Measurements from ENCODE around the gene LONRF2.
"Not testable (repeated sequence)": the region's sequence is repeated elsewhere in the genome, so short reads cannot be mapped to it uniquely, and the experiment has no call there.

The LONRF2 gene

DNA sequence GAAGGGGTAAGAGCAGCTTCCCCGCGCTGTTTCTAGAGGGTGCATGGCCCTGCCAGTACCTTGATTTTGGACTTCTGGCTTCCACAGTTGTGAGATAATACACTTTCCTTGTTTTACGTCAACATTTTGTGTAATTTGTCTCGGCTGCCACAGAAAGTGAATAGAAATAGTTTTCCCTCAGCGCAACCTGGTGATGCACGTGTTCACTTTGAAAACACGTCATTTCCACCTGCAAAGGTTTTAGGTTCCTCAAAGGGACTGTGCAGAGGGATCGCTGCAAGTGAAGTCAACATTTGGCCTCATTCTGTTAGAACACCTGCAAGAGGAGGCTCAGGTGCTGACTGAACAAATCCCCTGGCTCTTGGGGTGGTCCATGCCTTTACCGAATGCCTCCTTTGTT, 71.7 kb downstream of the LONRF2 start:
- DNase-seq = no peak

DNA sequence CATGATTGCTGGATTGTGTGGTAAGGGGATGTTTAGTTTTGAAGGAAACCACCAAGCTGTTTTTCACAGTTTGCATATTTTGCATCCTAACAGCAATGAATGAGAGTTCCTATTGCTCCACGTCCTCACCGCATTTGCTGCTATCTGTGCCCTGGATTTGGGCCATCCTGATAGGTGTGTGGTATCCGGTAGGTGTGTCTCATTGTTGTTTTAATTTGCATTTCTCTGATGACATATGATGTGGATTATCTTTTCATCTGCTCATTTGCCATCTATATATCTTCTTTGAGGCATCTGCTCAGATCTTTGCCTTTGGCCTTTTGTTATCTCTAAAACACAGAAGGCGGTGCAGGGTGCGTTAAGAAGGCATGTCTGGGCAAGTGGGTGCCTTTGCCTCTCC, 73.3 kb downstream of the LONRF2 start:
- no peak for DNase-seq

GRCh38 chr2:100248556-100248955, 73.7 kb downstream of the LONRF2 start:
- DNase-seq = not testable (repeated sequence)

- no peak for DNase-seq
Observed at GRCh38 chr2:100248044-100248330, 74.3 kb downstream of the LONRF2 start.

DNA sequence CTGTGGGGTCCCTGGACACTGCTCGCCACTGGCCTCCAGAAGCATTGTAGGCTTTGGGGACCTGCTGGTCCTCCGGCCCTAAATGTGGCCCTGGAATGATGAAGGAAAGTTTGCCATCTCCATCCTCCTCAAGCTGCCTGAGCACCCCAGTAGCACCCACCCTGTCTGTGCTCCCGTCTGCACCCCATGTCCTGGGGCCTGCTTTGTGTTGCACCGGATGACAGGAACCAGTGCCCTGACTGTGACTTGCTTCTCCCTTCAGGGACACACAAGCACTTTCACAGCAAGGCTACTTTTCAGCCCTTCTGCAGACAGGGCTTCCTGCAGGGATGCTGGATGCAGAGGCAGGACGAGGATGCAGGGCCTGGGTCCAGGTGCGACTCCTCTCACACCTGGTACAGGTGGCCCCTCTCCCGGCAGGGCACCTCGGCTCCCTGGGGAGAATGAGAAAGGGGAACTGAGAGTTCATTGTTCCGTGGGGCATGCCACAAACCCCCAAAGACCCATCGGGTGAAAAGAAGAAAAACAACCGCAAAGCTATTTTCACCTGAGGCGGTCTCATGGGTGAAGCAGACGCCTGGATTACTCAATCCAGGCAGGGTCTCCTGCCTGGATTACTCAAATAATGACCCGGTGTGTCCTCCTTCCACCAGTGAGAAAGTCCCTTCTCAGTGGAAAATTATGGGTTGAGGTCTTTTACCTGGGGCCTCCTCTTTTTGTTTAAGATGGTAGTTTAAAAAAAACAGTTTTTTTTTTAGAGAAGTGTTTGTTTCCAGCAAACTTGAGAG, 74.9 kb downstream of the LONRF2 start:
- DNase-seq = no peak

DNA sequence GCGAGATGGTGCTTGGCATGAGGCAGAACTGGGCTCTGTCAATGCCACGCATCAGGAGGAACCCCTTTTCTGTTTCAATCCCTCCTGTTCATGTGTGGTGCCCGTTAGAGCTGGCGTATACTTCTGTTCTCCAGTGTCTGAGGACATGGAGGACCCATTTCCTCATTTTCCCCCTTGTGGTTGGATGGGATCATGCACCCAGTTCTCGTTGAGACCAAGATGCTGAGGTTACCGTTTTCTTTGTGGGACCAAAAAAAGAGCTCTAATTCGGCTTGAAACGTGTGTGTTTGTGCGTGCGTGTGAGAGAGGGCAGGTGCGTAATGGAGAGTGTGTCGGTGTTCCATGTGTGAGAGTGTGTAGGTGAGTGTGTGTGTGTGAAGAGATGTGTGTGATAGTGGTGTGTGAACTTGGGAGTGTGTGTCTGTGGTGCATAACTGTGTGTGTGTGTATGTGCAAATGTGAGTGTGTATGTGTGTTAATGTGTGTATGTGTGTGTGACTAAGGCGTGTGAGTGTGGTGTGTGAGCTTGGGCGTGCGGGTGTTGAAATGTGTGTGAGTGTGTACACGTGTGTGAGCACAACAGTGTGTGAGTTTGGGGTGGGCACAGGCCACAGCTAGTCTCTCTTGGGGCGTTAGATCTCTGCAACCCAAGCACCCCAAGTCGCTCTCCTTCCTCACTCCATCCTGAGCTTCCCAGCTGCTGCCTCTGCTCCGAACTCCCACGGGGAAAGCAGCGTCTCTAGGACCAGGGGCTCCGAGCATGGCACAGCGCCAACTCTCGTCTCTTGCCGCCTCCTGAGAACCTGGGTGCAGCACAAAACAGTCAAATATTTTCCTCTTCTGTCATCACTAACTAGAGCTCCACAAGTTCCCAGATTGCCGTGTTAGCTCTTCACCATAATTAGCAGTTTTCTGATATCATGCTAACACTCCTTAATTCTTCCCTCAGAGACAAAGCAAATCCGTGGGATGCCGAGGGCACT, 75.8 kb downstream of the LONRF2 start:
- DNase-seq = no peak

DNA sequence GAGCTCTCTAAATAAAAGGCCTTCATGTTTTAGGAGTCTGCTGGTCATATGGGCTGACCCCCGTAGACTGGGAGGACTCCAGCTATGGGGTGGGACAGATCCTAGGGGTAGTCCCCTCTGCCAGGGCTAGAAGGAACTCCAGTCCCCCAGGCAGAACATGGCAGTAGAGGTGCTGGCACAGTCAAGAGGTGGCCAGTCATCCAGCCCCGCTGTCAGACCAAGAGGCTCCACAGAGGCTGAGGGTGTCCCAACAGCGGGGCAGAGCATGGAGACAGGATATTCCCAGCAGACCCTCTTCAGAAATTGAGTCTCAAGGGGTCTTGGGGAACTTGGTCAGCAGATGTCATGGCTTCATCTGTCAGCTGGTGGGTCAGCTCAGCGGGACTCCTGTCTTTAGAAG, 76.6 kb downstream of the LONRF2 start:
- no peak for DNase-seq

DNA sequence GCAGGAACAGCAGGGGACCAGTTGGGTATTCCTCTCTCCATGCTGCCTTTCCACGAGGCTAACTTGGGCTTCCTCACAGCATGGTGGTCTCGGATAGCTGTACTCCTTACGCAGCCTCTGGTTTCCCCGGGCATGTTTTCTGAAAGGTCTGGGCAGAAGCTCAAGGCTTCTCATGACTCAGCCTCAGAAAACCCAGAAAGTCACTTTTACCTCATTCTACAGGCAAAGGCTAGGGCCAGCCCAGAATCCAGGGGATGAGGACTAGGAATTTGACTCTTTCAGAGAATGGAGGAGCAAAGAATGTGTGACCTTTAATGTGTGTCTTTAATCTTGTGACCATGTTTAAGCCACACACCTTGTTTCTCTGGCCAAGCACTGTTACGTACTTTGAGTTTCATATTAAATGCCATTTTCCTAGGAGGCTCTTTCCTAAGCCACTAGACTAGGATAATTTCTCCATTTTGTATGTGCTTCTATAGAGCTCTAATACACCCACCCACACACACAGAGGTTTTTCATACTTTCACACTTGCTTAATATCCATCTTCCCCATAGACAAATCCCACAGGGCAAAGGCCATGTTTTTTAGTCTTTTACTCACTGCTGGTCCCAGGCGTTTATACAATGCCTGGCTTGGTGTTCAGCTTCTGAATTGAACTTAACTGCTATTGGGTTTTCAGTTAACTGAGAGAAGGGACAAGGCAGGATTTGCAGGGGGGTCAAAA, 77.3 kb downstream of the LONRF2 start:
- DNase-seq = no peak

DNA sequence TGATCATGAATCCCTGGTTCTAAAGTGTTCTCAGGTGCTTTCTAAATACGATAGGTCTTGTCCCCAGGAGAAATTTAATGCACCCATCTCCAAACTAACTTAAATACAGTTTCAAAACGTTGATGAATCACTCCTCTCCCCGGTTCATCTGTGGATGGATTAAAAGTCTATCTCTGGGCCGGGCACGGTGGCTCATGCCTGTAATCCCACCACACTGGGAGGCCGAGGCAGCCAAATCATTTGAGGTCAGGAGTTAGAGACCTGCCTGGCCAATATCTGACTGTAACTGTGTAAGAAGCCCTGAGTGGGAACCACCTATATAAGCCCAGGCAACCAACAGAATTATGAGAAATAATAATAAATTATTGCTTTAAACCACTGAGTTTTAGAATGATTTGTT, 78.7 kb downstream of the LONRF2 start:
- DNase-seq = no peak

DNA sequence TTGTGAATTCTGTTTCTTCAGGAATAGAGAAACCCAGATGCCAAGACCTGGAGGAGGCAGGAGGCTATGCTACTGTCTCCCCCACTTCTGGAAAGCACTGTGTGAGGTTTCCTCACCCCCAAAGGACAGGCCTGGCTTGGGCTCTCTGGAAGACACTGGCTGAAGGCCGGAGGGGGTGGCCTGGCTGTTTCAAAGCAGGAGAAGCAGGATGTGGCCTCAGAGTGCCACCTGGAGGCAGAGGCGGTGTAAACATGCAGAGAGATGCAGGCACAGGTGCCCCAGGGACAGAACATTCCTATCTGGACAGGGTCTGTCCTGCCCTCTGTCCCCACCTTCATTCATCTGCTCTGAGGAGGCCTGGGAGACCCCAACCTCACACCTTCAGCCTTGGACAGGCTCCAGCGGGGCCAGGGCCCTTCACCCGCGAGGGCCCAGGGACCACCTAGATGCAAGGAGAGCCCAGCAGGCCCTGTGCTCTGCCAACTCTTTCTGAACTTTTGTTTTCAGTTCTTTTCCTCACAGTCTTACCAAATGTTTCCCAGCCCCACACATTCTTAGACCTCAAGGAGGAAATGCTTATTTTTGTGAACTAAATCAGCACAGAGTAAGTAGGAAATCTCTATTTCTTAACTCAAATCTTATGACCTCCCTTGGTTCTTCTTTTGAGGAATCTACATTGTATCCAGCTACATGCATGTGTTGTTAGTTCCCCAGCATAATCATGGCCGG, 79.2 kb downstream of the LONRF2 start:
- peak; percentile 34 for DNase-seq

DNA sequence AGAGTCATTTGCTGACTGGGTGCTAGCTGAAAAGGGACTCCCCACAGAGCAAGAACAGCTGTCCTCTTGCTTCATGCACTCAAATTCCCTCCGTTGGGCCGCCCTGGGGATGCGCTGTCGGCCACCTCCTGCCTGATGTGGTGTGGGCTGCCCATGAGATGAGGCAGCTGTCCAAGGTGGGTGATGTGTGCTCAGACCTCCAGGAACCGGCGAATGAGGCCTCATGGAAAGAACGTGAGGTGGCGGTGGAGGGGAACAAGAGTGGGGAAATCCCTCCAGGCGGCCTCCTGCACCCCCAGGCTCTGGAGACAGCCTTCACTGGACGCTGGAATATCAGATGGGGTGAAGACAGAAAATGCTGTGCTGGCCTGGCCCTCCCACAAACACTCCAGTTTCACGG, 79.8 kb downstream of the LONRF2 start:
- DNase-seq = no peak

GRCh38 chr2:100241236-100241635, 81.1 kb downstream of the LONRF2 start:
- DNase-seq = no peak

- DNase-seq = no peak
Observed at GRCh38 chr2:100240386-100240785, 81.9 kb downstream of the LONRF2 start.

DNA sequence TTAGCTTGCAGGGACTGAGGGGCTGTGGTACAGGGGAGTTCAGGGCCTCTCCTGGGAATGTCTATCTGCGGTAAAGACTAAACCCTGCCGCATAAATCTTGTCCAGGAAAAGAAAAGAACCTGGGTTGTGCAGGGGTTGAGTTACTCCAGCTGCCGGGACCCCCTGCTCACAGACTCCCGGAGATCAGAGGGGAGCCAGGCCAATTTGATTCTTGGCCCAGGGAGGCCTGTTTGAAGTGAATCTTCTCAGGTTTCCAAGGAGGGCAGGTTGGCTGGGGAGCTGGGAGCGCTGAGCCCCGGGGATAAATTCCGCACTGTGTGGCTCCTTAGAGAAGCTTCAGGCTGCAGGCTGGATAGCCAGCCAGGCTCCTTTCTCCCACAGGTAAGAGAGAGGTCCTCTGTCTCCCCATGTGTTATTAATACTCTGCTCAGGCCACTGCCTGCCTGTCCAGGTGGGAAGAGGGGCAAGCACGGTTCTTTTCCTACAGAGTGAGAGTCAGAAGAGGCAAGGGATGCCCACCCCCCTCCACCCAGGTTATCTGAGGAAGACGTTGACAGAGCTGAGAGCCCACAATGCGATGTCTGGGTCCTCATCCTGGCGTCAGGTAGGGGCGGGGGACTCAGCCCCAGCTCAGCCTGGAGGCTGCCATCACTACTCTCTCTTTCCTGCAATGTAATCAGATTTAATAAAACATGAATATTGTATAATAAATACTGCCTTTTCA, 82.7 kb downstream of the LONRF2 start:
- DNase-seq = no peak

DNA sequence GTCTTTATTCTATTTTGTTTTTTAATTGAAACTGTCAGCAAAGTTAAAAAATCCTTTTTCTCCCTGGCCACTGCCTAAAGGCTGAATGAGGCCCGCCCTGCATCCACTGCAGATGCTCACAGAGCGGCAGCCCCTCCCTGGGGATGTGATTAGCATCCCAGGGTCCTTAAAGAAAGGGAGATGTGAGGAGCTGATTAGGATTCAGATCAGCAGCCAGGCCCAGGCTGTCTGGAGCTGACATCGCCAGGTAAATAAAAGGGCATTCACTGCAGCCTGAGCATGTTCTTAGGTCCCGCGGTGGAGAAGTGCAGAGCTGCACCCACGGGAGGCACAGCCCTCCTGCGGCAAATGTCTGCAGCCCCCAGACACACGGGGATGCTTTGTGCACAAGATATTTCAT, 83.8 kb downstream of the LONRF2 start:
- no peak for DNase-seq

DNA sequence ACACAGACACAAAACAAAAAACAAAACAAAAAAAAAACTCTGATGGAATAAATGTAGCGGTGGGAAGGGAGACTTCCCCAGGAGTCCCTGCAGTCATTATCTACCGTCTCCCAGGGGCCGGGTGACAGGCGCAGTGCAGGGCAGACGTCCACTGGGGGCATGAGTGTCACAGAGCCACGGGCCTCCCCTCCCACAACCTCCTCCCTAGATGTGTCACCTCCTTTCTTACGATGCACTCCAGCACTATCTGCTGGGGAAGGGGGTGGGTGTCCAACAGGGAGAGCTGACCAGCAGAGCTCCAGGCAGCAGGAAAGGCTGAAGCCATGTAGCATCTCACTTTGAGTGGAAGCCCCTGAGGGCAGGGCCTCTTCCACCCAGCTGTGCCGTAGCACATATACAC, 84.5 kb downstream of the LONRF2 start:
- no peak for DNase-seq

DNA sequence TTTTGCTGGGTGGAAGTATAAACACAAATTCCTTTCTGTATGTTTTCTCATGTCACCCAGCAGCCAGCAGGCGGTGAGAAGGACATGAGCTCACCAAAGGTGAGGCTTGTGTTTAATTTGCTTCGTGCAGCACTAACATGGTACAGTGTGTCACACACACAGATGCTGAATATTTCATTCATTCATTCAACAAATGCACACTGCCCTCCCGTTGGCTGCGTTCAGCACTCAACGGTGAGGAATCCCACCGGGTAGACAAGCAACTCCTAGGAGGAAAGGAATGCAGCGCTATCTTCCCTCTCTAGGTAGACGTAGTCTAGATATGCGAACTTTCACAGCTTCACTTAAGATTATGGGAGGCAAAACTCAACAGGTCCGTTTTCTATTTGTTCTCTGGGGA, 85.1 kb downstream of the LONRF2 start:
- DNase-seq = no peak

GRCh38 chr2:100236166-100236565, 86.1 kb downstream of the LONRF2 start:
- DNase-seq = no peak

- no peak for DNase-seq
Observed at GRCh38 chr2:100235581-100235980, 86.7 kb downstream of the LONRF2 start.

DNA sequence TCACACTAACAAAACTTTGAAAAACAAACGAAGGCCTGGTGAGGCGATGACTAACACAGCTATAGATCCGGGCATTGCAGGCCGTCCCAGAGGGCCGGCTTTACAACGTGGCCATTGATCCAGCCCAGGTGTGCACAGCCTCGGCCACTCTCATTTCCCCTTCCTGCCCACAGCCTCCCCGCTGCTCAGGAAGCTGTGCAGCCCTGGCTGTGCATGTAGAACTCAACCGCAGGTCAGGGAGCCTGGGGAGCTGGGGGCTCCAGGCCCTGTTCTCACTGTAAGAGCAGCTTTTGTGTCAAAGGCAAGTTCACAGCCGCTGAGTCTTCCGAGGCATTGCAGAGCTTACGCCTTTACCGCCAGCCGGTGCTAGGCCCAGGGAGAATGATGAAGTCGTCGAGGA, 87.2 kb downstream of the LONRF2 start:
- DNase-seq = no peak

DNA sequence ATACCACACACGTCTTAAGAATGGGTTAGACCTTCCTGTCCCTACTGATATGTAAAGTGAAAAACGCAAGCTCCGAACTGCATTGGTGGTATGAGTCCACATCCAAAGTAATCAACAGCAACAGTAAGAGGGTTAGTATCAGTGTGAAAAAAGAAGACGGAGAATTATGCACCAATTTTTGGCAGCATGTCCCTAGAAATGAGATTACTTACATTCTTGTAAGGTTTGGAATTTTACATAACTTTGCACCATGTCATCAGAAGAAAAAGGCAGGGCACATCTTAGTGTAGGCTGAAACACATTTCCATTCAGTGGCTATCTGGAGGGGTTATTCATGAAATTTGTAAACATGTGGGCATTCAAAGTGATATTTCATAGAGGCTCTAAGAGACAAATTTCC, 88.2 kb downstream of the LONRF2 start:
- no peak for DNase-seq

DNA sequence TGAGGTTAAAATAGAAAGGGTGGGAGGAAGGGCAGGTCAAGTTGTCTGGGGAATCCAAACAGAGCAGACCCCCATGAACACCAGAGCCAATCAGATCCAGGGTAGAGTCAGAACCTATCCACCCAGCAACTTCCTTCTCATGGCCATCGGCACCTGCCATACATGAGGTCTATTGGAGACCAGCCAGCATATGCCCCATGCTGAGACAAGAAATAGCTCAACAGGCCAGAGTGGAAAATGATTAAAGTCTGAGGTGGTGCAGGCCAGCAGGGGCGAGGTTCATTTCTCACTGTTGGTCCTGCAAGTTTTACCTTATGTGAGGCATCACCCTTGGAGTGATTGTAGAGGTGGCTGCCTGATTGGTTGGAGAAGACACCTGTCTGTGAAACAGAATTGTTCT, 89.2 kb downstream of the LONRF2 start:
- DNase-seq = no peak
